Esophagus (tissue), 2 donors: ENCODE measurements around the gene AP1AR. TPM values are rescaled to one million over a fixed set of nuclear protein-coding genes. Genes with fewer than 3 reads are reported as not detected.

Source experiments
- H3K27ac ChIP-seq, 2 donors: one replicate each; pipeline ENCODE4 v1.5.1; 2013; ENCODE audit warnings: low read depth in 2 of 2, mild to moderate bottlenecking in 2 of 2, inconsistent platforms in 1 of 2, low read length in 1 of 2, moderate library complexity in 1 of 2
- H3K27me3 ChIP-seq, 2 donors: one replicate each; pipeline ENCODE4 v1.6.1; 2013; ENCODE audit warnings: low read length in 2 of 2, control low read depth in 1 of 2, mild to moderate bottlenecking in 1 of 2; ENCODE audit not compliant: insufficient read depth in 2 of 2, control insufficient read depth in 1 of 2
- H3K36me3 ChIP-seq, 2 donors: one replicate each; pipeline ENCODE4 v1.6.1; 2013; ENCODE audit warnings: low read length in 1 of 2; ENCODE audit not compliant: control insufficient read depth in 2 of 2, insufficient read depth in 2 of 2
- H3K4me1 ChIP-seq, 2 donors: one replicate each; pipeline ENCODE4 v1.6.1; 2013; ENCODE audit warnings: low read length in 1 of 2; ENCODE audit not compliant: control insufficient read depth in 2 of 2, insufficient read depth in 2 of 2
- H3K4me3 ChIP-seq, 2 donors: one replicate each; pipeline ENCODE4 v1.5.1; 2013; ENCODE audit warnings: low read length in 2 of 2, mild to moderate bottlenecking in 2 of 2, low read depth in 1 of 2, moderate library complexity in 1 of 2
- H3K9me3 ChIP-seq, 2 donors: one replicate each; pipeline ENCODE4 v1.6.1; 2013; ENCODE audit warnings: mild to moderate bottlenecking in 2 of 2, low read depth in 1 of 2, low read length in 1 of 2, moderate library complexity in 1 of 2; ENCODE audit not compliant: control insufficient read depth in 2 of 2, insufficient read depth in 1 of 2
- WGBS, 2 donors: extraction: QIAGEN DNeasy Blood & Tissue Kit; methylation state at CpG; one replicate each; pipeline ENCODE4 v1.1.7; 2013; 5-methylcytosine and 5-hydroxymethylcytosine counted together
- polyA plus RNA-seq, 2 donors: library from polyadenylated mRNA; stranded (reverse); fragments of 200-250 nt; gene quantifications; one replicate each; pipeline ENCODE4 v1.2.3, GENCODE V29; 2013
- donor health status: healthy with polysubstance abuse.
- donor health status: Bipolar disorder and iron deficiency.

The AP1AR gene, protein sequence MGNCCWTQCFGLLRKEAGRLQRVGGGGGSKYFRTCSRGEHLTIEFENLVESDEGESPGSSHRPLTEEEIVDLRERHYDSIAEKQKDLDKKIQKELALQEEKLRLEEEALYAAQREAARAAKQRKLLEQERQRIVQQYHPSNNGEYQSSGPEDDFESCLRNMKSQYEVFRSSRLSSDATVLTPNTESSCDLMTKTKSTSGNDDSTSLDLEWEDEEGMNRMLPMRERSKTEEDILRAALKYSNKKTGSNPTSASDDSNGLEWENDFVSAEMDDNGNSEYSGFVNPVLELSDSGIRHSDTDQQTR
- polyA plus RNA-seq: 10 to 100 TPM in 1 of 2 donors, 1 to 10 TPM in 1; 8.3 to 10.3 TPM

GRCh38 chr4:112231779-112232713, at the start of gene AP1AR:
Gene AP1AR (plus strand): TSS chr4:112231787. CDS start chr4:112232092, 305 bp downstream.
- H3K4me3 ChIP-seq: peak within 1 kb of the TSS; percentile 85 to 94

DNA sequence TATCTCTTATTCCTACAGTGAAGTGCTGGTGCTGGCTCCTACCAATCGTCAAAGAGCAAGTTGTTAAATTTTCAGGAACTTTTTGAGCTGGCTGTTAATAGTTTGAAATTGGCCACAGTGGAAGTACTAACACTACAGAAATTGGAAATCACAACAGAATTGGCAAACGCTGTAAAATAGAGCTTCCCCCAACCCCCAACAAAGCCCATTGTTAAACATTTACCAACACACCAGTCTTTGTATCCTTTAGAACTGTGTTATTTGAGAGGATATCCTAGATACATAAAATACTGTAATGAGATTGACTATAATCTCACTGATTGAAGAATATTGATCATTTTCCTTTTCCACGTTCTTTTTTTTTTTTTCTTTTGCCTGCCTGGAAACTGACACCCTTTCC, 49.0 kb upstream of the AP1AR start:
- H3K36me3 ChIP-seq: no peaks in the 10 kb centered on the region
- H3K4me3 ChIP-seq: no peak overlapping the region
- H3K4me1 ChIP-seq: no peaks in the 10 kb centered on the region
- WGBS, 2 donors: 83 to 88% methylated on average over 3 of the region's 3 CpGs
- no peaks in the 10 kb centered on the region for H3K27me3 ChIP-seq
- no peak overlapping the region for H3K27ac ChIP-seq
- no peaks in the 10 kb centered on the region for H3K9me3 ChIP-seq

More at GRCh38 chr4:112231779-112232713, at the start of gene AP1AR:
- Histone ChIP-seq H3K4me1 (no peaks in the 10 kb centered on the region), H3K27me3 (no peaks in the 10 kb centered on the region), H3K27ac (peak within 1 kb of the TSS; percentile 89 to 100), H3K9me3 (no peaks in the 10 kb centered on the region), H3K36me3 (no peaks in the 10 kb centered on the region)
- WGBS, 2 donors: 0 to 1% methylated on average over 51 to 70 of the region's 70 CpGs

- Histone ChIP-seq H3K9me3 (no peaks in the 10 kb centered on the region), H3K27ac (no peak overlapping the region), H3K4me1 (no peaks in the 10 kb centered on the region), H3K36me3 (no peaks in the 10 kb centered on the region), H3K27me3 (no peaks in the 10 kb centered on the region), H3K4me3 (no peak overlapping the region)
- 71 to 79% methylated on average over 2 of the region's 2 CpGs for WGBS, 2 donors
Measured at GRCh38 chr4:112183252-112183651, 48.3 kb upstream of the AP1AR start.

GRCh38 chr4:112184438-112184837, 47.1 kb upstream of the AP1AR start:
- Histone ChIP-seq H3K4me1 (no peaks in the 10 kb centered on the region), H3K27me3 (no peaks in the 10 kb centered on the region), H3K27ac (no peak overlapping the region), H3K9me3 (no peaks in the 10 kb centered on the region), H3K36me3 (no peaks in the 10 kb centered on the region), H3K4me3 (no peak overlapping the region)
- 94 to 98% methylated on average over 1 of the region's 1 CpG for WGBS, 2 donors

DNA sequence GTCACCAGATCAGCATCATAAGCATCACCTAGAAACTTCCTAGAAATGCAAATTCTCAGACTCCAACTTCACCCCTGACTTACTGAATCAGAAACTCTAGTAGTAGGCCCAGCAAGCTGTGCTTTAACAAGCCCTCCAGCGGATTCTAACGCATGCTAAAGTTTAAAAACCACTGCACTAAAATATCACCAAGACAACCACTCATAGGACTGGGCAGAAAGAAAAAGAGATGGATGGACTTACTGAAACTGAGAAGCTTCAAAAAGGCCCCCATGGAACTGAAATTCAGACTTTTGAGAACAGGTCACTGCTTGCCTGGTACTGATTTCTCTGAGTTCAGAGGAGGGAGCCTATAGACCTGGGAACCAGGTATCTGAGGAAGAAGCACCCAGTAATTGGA, 46.3 kb upstream of the AP1AR start:
- no peak overlapping the region for H3K4me3 ChIP-seq
- H3K4me1 ChIP-seq: no peaks in the 10 kb centered on the region
- no peaks in the 10 kb centered on the region for H3K9me3 ChIP-seq
- no peaks in the 10 kb centered on the region for H3K27me3 ChIP-seq
- H3K27ac ChIP-seq: no peak overlapping the region
- 89 to 93% methylated on average over 2 of the region's 2 CpGs for WGBS, 2 donors
- H3K36me3 ChIP-seq: no peaks in the 10 kb centered on the region

GRCh38 chr4:112185740-112186670, 45.6 kb upstream of the AP1AR start:
- no peaks in the 10 kb centered on the region for H3K36me3 ChIP-seq
- no peaks in the 10 kb centered on the region for H3K4me1 ChIP-seq
- H3K4me3 ChIP-seq: no peak overlapping the region
- WGBS, 2 donors: 80 to 82% methylated on average over 8 of the region's 8 CpGs
- H3K27ac ChIP-seq: no peak overlapping the region
- no peaks in the 10 kb centered on the region for H3K9me3 ChIP-seq
- H3K27me3 ChIP-seq: no peaks in the 10 kb centered on the region

GRCh38 chr4:112189754-112190153, 41.8 kb upstream of the AP1AR start:
- Histone ChIP-seq H3K27ac (no peak overlapping the region), H3K4me3 (no peak overlapping the region), H3K36me3 (no peaks in the 10 kb centered on the region), H3K4me1 (no peaks in the 10 kb centered on the region), H3K27me3 (no peaks in the 10 kb centered on the region), H3K9me3 (no peaks in the 10 kb centered on the region)
- WGBS, 2 donors: 58 to 63% methylated on average over 2 of the region's 2 CpGs

GRCh38 chr4:112190684-112191083, 40.9 kb upstream of the AP1AR start:
- Histone ChIP-seq H3K4me3 (no peak overlapping the region), H3K4me1 (no peaks in the 10 kb centered on the region), H3K36me3 (no peaks in the 10 kb centered on the region), H3K27ac (no peak overlapping the region), H3K9me3 (no peaks in the 10 kb centered on the region), H3K27me3 (no peaks in the 10 kb centered on the region)
- 91 to 92% methylated on average over 8 of the region's 8 CpGs for WGBS, 2 donors

GRCh38 chr4:112196461-112196860, 35.1 kb upstream of the AP1AR start:
- H3K4me3 ChIP-seq: no peak overlapping the region
- no peak overlapping the region for H3K27ac ChIP-seq
- H3K36me3 ChIP-seq: no peaks in the 10 kb centered on the region
- H3K27me3 ChIP-seq: no peaks in the 10 kb centered on the region
- no peaks in the 10 kb centered on the region for H3K9me3 ChIP-seq
- H3K4me1 ChIP-seq: no peaks in the 10 kb centered on the region
- 69 to 72% methylated on average over 1 of the region's 1 CpG for WGBS, 2 donors
